Measurements from ENCODE around the gene CADPS2. TPM values are rescaled to one million over a fixed set of nuclear protein-coding genes. Genes with fewer than 3 reads are reported as not detected.

Gene CADPS2
- total RNA-seq, 3 donors from 2014 or later (not counting 1 experiment from before 2014, with no cell fraction given) = not detected

DNA sequence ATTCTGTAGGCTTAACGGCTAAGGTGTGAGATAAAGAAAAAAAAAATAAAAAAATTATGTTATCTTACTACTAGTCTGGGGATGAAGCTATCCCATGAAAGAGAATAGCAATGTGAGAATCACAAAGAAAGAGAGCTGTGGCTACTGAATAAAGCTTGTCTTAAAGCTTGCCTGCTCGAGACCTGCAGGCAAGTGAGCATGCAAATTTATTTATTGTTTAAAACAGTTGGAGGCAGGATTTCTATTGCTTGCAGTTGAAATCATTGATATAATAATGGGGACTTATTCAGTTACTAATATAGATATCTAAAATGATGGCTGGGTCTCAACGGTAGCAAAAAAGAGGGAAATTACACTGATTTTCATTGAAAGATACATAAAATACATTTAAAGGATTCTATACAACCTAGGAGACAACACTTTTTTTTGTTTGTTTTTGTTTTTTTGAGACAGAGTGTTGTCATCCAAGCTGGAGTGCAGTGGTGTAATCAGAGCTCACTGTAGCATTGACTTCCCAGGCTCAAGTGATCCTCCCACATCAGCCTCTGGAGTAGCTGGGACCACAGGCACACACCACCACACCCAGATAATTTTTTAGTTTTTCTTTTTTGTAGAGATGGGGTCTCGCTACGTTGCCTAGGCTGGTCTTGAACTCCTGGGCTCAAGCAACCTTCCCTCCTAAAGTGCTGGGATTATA is 437.2 kb downstream of the CADPS2 start:
- DNase-seq (no peak), ATAC-seq (no peak)
- Mint-ChIP-seq H3K36me3 (peaks cover 7% of the 10 kb centered on the region), H3K4me1 (no peaks in the 10 kb centered on the region), H3K4me3 (no peak overlapping the region), H3K9me3 (peaks cover 3 to 11% of the 10 kb centered on the region in 2 donors), H3K27ac (no peak overlapping the region), H3K27me3 (ENCODE audit: low read depth in 2 of 2) (no peaks in the 10 kb centered on the region)
- H3K9me3 ChIP-seq (ENCODE audit: control insufficient read depth, insufficient read depth, low read length) = no peaks in the 10 kb centered on the region
- H3K36me3 ChIP-seq (ENCODE audit: control insufficient read depth, insufficient read depth, low read length) = no peaks in the 10 kb centered on the region
- H3K27ac ChIP-seq (ENCODE audit: low read length) = no peak overlapping the region
- no peaks in the 10 kb centered on the region for H3K4me1 ChIP-seq (ENCODE audit: control insufficient read depth, insufficient read depth, low read length)
- 86% methylated on average over 2 of the region's 5 CpGs for WGBS (ENCODE audit: insufficient coverage)
- TF ChIP-seq, protein P1, sequence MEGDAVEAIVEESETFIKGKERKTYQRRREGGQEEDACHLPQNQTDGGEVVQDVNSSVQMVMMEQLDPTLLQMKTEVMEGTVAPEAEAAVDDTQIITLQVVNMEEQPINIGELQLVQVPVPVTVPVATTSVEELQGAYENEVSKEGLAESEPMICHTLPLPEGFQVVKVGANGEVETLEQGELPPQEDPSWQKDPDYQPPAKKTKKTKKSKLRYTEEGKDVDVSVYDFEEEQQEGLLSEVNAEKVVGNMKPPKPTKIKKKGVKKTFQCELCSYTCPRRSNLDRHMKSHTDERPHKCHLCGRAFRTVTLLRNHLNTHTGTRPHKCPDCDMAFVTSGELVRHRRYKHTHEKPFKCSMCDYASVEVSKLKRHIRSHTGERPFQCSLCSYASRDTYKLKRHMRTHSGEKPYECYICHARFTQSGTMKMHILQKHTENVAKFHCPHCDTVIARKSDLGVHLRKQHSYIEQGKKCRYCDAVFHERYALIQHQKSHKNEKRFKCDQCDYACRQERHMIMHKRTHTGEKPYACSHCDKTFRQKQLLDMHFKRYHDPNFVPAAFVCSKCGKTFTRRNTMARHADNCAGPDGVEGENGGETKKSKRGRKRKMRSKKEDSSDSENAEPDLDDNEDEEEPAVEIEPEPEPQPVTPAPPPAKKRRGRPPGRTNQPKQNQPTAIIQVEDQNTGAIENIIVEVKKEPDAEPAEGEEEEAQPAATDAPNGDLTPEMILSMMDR (IDR thresholded peaks at IDR 0.05) = no peak
- intact Hi-C loops (cut with micrococcal nuclease) = no loop called here
- no peaks in the 10 kb centered on the region for H3K27me3 ChIP-seq (ENCODE audit: control insufficient read depth, insufficient read depth, low read length)
- H3K4me3 ChIP-seq (ENCODE audit: low read length) = no peak overlapping the region

DNA sequence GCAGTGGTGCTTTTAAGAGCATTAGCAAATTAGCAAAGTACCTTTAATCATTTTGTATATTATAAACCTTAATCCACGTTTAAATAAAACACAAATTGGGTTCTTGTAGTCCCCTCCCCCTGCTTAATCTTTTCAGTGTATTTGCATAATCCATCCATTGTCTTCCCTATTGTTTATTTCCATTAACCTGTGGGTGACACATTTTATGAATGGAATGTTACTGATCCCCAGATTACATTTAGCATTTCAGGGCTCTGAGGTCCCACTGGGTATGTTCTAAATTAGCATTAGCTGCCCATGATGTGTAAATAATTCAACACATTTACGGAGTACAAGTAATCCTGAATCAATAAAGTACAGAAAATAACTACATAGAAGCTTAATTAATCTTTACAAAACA is 443.3 kb downstream of the CADPS2 start:
- no peak for ATAC-seq
- intact Hi-C loops (cut with micrococcal nuclease) = no loop called here
- TF ChIP-seq, protein P1 (IDR thresholded peaks at IDR 0.05) = no peak
- Histone ChIP-seq H3K4me3 (ENCODE audit: low read length) (no peak overlapping the region), H3K36me3 (ENCODE audit: control insufficient read depth, insufficient read depth, low read length) (no peaks in the 10 kb centered on the region), H3K9me3 (ENCODE audit: control insufficient read depth, insufficient read depth, low read length) (peaks cover 3% of the 10 kb centered on the region), H3K4me1 (ENCODE audit: control insufficient read depth, insufficient read depth, low read length) (no peaks in the 10 kb centered on the region), H3K27me3 (ENCODE audit: control insufficient read depth, insufficient read depth, low read length) (no peaks in the 10 kb centered on the region), H3K27ac (ENCODE audit: low read length) (no peak overlapping the region)
- DNase-seq = no peak
- Mint-ChIP-seq H3K4me3 (no peak overlapping the region), H3K27ac (no peak overlapping the region), H3K36me3 (peaks cover 7% of the 10 kb centered on the region), H3K9me3 (peaks cover 4 to 7% of the 10 kb centered on the region in 2 donors), H3K27me3 (ENCODE audit: low read depth in 2 of 2) (no peaks in the 10 kb centered on the region), H3K4me1 (no peaks in the 10 kb centered on the region)
- 50% methylated on average over 2 of the region's 2 CpGs for WGBS (ENCODE audit: insufficient coverage)

GRCh38 chr7:122438492-122438891 is 447.8 kb downstream of the CADPS2 start:
- 100% methylated on average over 1 of the region's 1 CpG for WGBS (ENCODE audit: insufficient coverage)
- no peaks in the 10 kb centered on the region for H3K36me3 ChIP-seq (ENCODE audit: control insufficient read depth, insufficient read depth, low read length)
- no peak overlapping the region for H3K27ac ChIP-seq (ENCODE audit: low read length)
- ATAC-seq (no peak), DNase-seq (no peak)
- Mint-ChIP-seq H3K9me3 (peaks cover 2 to 4% of the 10 kb centered on the region in 2 donors), H3K4me1 (no peaks in the 10 kb centered on the region), H3K27ac (no peak overlapping the region), H3K27me3 (ENCODE audit: low read depth in 2 of 2) (no peaks in the 10 kb centered on the region), H3K36me3 (no peaks in the 10 kb centered on the region), H3K4me3 (no peak overlapping the region)
- H3K4me1 ChIP-seq (ENCODE audit: control insufficient read depth, insufficient read depth, low read length) = no peaks in the 10 kb centered on the region
- intact Hi-C loops (cut with micrococcal nuclease) = no loop called here
- no peaks in the 10 kb centered on the region for H3K27me3 ChIP-seq (ENCODE audit: control insufficient read depth, insufficient read depth, low read length)
- H3K9me3 ChIP-seq (ENCODE audit: control insufficient read depth, insufficient read depth, low read length) = peaks cover 3% of the 10 kb centered on the region
- TF ChIP-seq, protein P1 (IDR thresholded peaks at IDR 0.05) = no peak
- H3K4me3 ChIP-seq (ENCODE audit: low read length) = no peak overlapping the region

DNA sequence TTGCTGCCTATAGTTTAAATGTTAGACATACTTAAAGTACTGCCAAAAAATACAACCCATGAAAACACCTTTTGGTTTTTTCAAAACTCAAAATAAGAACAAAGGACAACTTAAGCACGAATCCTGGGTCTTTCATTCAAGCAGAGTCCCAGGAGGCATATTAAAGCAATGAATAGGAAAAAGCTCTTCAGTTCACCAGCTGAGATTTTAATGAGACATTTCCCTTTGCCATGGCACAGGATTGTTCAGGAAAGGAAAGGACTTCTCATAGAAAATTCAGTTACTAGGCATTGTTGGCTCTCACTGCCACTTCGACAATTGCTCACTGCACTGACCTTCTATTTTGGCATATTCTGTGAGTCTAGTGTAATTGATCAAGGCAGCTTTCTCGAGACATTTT is 448.3 kb downstream of the CADPS2 start:
- no peaks in the 10 kb centered on the region for H3K27me3 Mint-ChIP-seq (ENCODE audit: low read depth in 2 of 2)

More for the DNA sequence above, 448.3 kb downstream of the CADPS2 start:
- DNase-seq (no peak), ATAC-seq (no peak)
- WGBS (ENCODE audit: insufficient coverage) = 31% methylated on average over 2 of the region's 3 CpGs
- H3K4me1 ChIP-seq (ENCODE audit: control insufficient read depth, insufficient read depth, low read length) = no peaks in the 10 kb centered on the region
- no peaks in the 10 kb centered on the region for H3K27me3 ChIP-seq (ENCODE audit: control insufficient read depth, insufficient read depth, low read length)
- Mint-ChIP-seq H3K9me3 (peaks cover 2 to 4% of the 10 kb centered on the region in 2 donors), H3K36me3 (no peaks in the 10 kb centered on the region), H3K4me1 (no peaks in the 10 kb centered on the region), H3K4me3 (no peak overlapping the region), H3K27ac (no peak overlapping the region)
- H3K4me3 ChIP-seq (ENCODE audit: low read length) = no peak overlapping the region
- TF ChIP-seq, protein P1 (IDR thresholded peaks at IDR 0.05) = no peak
- intact Hi-C loops (cut with micrococcal nuclease) = no loop called here
- no peak overlapping the region for H3K27ac ChIP-seq (ENCODE audit: low read length)
- no peaks in the 10 kb centered on the region for H3K36me3 ChIP-seq (ENCODE audit: control insufficient read depth, insufficient read depth, low read length)
- H3K9me3 ChIP-seq (ENCODE audit: control insufficient read depth, insufficient read depth, low read length) = peaks cover 3% of the 10 kb centered on the region
